Measurements from ENCODE around the gene ACTN4.
A peak's percentile ranks its signal among the peaks of the same experiment; 100 is the strongest.

ACTN4 gene

GRCh38 chr19:38676878-38677646 lies 29.6 kb downstream of the ACTN4 start:
- DNase-seq (ENCODE audit: low read depth in 2 of 2), result no peak

DNA sequence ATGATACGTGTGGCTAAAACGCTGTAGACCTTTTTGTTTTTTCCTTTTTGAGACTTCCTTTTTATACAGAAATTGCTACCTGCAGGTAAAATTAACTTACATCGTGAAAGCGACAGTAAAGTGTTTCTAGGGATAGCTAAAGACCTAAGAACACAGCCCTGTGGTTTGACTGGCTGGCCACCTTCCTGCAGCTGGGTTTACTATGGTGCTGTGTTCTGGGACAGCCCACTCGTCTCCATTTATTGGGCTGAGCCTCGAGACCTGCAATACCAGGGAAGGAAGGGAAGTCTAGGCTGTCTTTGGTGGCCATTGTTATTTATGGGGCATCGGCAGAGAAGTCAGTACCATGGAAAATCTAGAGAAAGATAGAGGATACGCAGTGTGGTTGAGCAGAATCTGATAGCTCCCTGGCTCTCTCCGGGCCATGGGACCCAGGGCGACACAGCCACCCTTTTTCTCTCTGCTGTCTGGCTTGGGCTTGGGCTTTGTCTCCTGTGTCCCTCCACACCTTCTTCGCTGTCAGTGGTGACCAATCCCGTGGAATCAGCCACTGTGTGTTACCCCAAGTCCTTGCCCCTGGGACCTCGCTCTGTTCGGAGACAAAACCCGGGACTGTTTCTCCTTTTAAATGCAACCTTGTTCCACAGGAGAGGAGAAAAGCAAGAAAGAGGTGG lies 30.9 kb downstream of the ACTN4 start:
- DNase-seq (ENCODE audit: low read depth in 2 of 2), result no peak

DNA sequence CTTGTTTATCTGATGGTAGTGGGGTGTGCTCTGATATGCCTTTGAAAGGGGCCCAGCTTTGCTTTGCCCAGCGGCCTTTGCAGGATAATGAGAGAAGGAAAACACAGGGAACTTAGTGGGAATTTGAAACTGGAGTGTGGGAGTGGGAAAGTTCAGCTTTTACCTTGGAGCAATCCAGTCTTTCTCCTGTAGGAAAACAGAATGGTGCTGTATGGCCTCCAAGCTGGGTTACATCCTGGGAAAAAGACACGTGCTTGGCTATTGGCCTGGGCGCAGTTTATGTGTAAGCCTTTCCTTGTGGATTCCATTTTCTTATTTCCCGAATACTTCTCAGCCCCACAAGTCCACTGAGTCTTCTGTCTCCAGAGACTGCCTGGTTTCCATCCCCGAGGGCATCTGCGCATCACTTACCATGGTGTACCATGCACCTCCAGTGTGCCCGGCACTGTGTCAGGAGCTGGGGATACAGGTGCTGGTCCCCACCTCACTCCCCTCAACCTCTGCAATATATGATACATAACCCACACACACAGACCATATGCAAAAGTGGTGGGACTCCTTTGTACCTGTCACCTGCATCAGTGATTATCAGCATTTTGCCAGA lies 31.5 kb downstream of the ACTN4 start:
- DNase-seq (ENCODE audit: low read depth in 2 of 2), result no peak

DNA sequence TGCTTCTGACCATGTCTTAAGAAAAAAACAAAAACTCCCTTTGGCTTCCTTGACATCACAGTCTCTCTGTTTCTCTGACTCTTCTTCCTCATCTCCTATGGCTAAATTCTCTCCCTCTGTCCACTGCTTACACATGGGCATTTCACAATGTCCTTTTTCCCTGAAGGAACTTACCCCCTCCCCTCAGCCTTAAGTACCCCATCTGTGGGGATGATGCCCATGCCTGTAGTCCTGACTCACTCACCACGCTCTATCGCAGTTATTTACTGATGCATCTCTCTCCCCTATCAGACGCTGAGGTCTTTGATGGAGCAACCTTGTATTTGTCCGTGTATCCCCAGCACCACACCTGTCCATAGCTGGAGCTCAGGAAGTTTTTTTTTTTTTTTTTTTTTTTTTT lies 32.4 kb downstream of the ACTN4 start:
- DNase-seq (ENCODE audit: low read depth in 2 of 2), result no peak

- DNase-seq (ENCODE audit: low read depth in 2 of 2), result no peak
Measured at GRCh38 chr19:38682195-38682867, 34.9 kb downstream of the ACTN4 start.

DNA sequence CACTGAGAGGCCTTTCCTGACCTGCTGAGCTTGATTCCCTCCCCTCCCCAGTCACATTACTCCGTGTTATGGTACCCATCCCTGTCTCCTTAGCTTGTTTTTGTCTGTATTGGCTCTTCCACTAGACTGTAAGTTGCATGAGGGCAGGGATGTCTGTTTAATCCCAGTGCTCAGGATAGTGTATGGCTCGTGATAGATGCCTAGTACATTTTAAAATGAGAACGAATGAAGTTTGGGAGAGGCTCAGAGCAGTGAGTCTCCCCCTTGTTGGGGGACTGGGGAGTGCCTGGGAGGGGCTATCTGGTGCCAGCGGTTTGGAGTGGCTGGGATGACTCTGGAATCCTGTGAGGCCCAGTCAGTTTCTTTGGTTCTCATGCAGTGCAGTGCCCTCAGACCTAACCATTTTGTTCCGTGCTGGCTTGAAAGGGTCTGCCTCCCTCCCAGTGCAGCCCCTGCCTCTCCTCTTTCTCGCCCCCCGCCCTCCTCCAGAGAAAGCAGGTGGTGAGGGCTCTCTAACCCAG lies 35.5 kb downstream of the ACTN4 start:
- no peak for DNase-seq (ENCODE audit: low read depth in 2 of 2)

- DNase-seq (ENCODE audit: low read depth in 2 of 2), result peak in 1 of 2 donors; percentile 23
Measured at GRCh38 chr19:38683393-38684077, 36.1 kb downstream of the ACTN4 start.

- DNase-seq (ENCODE audit: low read depth in 2 of 2), result no peak
Measured at GRCh38 chr19:38684078-38684861, 36.8 kb downstream of the ACTN4 start.

GRCh38 chr19:38684862-38685665 lies 37.6 kb downstream of the ACTN4 start:
- no peak for DNase-seq (ENCODE audit: low read depth in 2 of 2)

DNA sequence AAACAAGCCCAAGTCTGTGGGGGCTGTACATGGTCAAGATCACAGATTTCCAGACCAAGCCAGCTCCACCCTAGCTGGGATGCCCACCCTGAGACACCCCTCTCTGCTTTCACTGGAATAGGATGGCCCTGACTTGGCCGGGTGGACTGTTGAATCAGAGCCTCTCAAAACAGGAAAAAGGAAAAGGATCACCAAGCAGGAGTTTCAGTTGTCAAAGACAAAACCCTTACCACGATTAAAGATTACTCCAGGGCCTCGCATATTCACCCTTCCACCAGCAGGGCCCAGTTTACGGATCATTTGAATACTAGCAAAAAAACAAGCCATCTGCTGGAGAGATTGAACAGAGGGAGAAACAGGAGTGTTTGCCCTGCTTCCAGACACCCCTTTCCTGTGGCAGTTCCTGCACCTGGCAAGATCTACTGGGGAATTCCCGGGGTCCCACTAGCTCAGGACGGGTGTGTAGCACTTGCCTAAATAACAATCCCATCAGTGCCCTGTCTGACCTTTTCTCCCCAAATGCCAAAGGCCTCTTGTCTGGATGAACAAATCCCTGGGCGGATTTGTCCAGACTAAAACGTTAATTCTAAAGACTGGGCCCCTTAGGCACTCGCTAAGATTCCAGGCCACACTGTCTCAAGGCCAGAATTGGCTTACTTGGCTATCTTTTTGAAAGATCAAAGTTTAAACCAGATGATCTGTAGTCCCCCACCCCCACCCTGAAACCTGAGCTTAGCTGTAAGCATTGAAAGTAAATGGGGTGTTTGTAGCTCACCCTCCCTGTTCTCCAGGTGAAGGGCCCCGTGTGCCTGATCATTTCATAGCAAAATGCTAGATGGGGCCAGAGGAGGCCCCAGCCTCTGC lies 38.4 kb downstream of the ACTN4 start:
- no peak for DNase-seq (ENCODE audit: low read depth in 2 of 2)

- no peak for DNase-seq (ENCODE audit: low read depth in 2 of 2)
Measured at GRCh38 chr19:38686530-38686888, 39.1 kb downstream of the ACTN4 start.

DNA sequence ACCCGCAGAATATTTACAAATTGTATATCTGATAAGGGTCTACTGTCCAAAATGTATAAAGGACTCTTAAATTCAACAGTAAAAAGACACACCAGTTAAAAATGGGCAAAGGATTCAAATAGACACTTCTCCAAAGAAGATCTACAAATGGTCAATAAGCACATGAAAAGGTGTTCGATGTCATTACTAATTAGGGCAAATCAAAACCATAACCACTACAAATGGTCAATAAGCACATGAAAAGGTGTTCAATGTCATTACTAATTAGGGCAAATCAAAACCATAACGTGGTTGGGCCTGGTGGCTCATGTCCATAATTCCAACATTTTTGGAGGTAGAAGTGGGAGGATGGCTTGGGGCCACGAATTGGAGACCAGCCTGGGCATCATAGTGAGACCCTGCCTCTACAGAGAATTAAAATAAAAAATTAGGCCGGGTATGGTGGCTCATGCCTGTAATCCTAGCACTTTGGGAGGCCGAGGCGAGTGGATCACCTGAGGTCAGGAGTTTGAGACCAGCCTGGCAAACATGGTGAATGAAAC lies 40.5 kb downstream of the ACTN4 start:
- no peak for DNase-seq (ENCODE audit: low read depth in 2 of 2)

DNA sequence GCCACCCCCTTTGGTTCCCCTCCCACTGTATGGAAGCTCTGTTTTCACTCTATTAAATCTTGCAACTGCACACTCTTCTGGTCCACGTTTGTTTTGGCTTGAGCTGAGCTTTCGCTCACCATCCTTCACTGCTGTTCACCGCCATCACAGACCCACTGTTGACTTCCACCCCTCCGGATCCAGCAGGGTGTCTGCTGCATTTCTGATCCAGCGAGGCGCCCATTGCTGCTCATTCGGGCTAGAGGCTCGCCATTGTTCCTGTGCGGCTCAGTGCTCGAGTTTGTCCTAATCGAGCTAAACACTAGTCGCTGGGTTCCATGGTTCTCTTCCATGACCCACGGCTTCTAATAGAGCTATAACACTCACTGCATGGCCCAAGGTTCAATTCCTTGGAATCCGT lies 42.7 kb downstream of the ACTN4 start:
- DNase-seq (ENCODE audit: low read depth in 2 of 2), result no peak

GRCh38 chr19:38690832-38691231 lies 43.4 kb downstream of the ACTN4 start:
- no peak for DNase-seq (ENCODE audit: low read depth in 2 of 2)

DNA sequence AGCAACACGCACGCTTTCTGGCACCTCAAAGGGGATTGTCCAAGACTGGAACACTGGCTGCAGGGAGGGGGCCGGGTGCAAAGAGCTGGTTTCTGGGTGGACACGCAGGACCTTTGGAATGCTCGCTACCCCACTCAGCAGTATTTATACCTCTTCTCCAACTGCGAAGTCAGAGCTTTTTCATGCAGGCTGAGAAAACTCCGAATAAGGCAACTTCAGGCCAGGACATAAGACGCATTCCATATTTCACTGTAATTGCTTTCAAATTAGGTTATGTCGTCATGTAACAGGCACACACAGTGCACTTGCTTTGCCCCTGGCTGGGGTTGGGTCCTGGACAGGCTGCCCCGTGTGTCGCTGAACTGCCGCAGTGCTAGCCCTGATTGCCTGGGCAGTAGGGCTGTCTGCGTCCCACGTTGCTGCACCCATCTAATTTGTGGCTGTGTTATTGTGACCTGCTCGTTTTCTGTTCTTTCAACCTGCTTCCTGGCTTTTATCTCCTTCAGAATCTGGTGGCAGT lies 44.5 kb downstream of the ACTN4 start:
- no peak for DNase-seq (ENCODE audit: low read depth in 2 of 2)

DNA sequence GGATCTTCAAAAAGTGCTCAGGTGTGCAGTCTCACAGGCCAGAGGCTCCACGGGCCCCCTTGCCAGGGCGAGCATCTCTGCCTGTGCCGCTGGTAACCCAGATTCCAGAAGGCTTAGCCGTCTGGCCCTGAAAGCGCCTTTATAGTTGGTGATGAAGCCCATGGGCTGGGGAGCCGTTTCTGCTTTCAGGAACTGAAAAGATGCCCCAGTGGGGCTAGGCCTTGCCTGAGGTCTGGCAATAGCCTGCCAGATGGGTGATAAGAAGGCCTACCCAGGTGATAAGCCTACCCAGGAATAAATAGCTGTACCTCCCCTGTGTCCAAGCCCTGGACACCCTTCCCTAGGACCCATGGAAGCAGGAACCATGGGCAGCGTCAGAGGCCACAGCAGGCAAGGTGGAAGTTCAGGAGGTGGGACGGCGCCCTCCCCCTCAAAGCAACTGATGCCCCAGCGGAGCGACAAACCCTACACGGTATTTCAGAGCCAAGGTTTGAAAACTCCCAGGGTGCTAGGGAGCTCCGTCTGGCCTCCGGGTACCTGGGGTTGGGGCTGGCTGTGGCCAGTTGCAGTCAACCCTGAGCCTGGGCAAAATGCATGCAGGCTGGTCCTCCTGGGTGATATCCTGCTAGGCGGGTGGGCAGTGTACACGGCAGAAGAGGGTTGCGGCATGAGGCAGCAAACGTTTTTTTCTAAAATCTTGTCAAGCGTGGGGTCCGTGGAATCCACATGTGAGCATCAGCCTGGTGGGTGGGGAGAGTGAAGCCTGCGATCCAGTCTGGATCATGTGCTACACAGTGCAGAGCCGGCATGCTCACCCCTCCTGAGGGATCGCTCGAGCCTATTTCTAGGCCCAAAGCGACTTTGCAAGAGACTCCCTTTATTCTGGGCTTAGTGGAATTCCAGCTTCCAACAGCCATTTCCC lies 45.3 kb downstream of the ACTN4 start:
- DNase-seq (ENCODE audit: low read depth in 2 of 2), result no peak

Data from stimulated activated CD4-positive, alpha-beta T cell treated with anti-CD3 and anti-CD28 coated beads, Interleukin-1b, Interleukin-23, amount 100 ng/mL, for 4 hours (primary cell).